Measurements from ENCODE around the gene TTI1.

- TF ChIP-seq POLR2AphosphoS5 (IDR thresholded peaks at IDR 0.05; ENCODE audit: low read depth, low read length) (no peak), CTCF (IDR thresholded peaks at IDR 0.05) (no peak)
Measured at GRCh38 chr20:37977786-37978185, 55.5 kb downstream of the TTI1 start.

All from Panc1 (cell line).